Measurements from ENCODE around the gene ISG20L2.

The ISG20L2 gene

DNA sequence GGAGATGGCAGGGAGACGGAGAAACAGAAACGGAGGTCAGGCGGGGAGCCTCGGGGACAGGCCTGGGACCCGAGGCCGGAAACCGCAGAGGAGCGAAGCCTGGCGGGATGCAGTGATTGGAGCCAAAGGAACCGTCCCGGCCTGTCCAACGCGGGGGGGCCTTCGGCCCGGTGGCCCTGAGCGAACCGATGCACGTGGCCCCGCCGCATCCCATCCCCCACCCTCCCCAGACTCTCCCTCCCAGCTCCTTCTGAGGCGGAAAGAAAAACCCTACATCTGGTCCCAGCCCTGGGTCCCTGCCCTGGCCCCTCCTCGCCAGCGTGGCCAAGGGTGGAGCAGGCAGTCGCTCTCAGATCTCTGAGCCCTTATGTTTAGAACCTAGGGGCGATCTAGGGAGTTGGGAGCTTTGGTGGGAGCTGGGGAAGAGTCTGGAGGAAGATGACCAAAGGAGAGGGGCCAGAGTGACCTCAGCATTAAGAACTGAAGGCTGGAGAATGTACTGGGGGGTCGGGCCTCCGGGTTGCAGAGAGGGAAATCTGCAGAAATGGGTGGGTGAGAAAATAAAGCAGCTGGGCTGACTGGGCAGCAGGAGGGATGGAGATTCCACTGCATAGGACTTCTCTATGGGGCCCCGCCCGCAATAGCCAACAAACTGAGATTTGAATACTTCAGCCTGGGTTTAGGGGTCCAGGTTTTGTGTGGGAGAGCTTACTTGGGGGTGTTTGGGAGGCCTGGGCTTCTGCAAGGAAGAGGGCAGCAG is 21.7 kb downstream of the ISG20L2 start:
- no peak for DNase-seq (ENCODE audit: low read depth)

DNA sequence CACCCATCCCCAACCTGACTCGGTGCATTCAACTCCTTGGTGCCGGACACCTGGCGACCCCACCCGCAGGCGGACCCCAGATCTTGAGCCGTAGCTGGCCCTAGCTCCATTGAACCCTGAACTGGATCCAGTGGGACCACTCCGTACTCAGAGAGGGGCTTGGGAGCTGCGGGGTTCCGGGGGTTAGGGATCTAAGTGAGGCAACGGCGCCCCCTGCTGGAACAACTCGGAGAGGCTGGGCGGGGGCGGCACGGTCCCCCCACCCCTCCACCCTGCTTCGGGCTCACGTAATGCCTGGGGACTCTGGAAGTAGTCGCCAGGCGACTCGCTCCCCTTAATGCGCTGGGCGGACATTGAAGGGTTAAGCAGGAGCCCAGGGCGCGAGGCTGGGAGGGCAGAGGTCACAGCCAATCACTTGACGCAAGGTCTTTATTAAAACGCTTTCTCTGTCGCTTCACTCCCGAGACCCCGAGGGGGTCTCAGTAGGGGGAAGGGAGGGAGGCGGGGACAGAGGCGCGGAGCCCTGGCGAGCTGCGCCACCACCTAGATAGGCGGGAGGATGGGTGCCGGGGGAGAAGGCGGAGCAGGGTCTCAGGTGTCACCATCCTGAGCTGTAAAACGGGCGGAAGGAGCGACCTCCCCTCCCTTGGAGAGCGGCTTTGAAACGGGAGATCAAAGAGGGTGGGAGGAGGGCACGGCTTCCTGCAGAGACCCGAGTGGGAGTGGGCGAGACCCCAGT is 22.5 kb downstream of the ISG20L2 start:
- no peak for DNase-seq (ENCODE audit: low read depth)

DNA sequence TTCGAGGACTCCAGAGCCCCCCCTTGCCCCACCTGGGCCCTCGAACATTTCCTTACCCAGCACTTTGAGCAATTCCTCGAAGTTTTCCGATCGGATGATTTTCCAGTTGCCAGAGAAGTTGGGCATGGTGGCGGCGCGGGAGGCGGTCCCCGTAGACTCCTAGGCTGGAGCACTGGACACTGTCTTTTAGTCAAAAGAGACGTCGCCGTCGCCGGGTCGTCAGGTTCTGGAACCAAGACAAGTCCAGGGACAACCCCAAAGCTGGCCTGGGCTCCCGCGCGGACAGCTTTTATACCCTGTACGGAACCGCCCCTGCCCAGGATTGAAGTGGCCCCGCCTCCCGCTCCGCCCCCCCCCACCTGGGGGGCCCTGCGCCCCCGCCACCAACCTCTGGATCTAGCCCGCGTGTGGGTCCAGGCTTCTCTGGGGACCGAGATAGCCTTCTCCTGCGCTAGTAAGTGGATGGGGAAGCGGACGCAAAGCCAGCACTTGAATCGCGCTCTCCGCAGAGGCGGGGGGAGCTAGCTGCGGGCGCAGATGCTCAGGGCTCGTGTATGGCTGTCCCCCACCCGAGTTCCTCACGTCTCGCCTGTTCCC is 23.1 kb downstream of the ISG20L2 start, which contains the start of gene CRABP2:
Gene CRABP2 (minus strand): TSS at position 263 of the 597 bp plus-strand sequence. CDS start 137 bp downstream, at position 126.
- DNase-seq (ENCODE audit: low read depth) = no peak

DNA sequence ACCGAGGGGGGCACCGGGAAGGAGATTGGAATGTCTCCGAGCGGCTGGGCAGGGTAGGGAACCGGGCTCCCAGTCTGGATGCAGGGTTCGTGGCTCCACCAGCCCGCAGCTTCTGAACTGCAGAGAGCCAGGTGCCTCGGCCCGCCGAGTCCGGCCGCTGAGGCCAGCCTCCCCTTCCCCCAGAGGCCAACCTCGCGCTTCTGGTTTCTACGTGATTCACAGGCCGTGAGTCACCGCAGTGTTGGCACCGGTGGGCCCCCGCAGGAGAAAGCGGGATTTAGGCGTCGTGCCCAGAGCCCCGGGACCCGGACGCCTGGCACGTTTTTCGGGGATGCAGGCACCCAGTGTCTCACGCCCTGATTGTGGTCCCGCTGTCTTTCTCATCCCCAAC is 23.6 kb downstream of the ISG20L2 start:
- DNase-seq (ENCODE audit: low read depth) = no peak

DNA sequence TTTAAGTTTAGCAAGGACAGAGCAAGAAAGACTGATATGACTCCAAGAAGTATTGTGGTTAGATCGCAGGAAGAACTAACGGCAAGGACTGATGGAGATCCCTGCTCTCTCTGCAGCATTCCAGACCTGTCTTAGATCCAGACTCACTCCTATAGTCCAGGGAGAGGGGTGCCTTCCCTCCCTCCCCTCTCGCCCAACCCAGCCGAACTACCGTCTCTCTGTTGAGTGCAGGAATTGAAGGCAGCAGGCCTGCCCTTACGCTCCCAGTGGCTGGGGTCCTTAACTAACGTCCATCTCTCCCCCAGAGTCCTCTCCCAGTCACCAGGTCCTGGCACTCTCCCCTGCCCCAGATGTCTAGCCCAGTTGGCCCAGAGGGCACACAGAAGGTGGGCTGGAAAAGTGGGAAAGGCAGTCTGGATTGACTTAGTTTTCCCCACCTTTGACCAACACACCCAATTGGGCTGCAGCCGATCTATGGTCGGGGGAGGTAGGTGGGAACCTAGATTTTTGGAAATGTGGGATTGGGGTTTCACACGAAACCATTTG is 24.3 kb downstream of the ISG20L2 start:
- DNase-seq (ENCODE audit: low read depth) = no peak

DNA sequence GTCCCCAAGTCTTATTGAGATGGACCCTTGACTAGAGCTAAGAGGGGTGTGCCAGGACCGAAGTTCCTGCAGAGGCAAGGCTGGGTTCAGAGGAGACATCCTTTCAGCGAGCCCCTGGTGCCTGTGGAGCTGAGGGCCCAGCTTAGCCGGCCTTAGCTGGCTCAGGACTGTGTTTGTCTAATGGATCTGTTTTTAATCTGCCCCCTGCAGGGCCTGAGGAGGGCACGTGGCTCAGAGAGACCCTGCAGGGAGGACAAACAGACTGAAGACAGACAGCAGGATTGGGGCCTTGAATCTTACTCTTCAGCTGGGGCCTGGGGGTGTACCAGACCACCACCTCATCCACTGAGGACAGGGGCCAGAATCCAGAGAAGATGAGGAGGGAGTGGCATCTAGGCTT is 24.8 kb downstream of the ISG20L2 start:
- DNase-seq (ENCODE audit: low read depth) = no peak

DNA sequence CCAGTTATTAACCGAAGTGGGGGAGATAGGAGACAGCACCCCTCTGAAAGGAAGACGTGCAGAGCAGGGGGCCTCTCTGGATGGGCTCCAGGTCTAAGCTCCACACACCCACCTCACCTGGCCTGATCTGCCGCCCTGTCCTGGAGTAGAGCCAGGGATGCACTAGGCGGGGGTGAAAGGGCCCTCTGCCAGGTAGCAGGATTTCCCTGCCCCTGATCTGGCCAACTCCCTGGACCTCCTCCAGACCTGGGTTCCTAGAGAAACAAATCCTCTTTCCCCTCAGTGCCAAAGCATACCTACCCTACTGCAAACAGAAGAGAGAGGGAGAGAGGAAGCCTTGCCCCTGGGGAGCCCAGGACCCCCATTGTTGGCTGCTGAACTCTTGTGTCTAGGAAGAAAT is 25.2 kb downstream of the ISG20L2 start:
- DNase-seq (ENCODE audit: low read depth) = no peak

DNA sequence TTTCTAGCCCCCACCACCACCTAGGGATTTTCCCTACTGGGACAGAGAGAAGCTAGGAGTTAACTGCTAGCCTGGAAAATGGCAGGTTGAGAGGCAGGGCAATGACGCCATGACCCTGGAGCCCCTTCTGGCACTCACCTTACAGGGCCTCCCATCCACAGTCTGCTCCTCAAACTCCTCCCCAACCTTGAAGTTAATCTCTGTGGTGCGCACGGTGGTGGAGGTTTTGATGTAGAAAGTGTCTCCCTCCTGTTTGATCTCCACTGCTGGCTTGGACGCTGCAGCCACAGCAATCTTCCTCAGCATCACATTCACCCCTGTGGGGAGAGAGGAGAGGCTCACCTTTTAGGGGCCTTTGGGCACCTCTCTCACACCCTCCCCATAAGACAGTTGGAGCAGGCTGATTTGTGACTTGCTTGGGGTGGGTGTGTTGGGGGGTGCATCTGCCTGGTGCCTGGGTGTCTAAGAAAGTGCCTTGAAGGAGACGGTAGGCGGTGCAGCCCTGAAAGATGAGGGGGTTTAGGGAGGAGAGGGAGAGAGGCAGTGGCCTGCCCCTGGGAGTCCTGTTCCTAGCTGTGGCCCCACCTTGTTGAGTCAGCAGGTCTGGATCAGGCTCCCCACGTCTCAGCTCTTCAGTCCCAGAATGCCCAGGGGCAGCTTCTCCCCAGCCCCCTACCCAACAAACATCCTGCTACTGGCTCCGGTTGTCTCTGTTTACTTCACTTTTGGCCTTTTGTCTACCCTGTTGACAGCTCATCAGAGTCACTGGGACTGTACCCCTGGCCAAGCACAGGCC is 27.6 kb downstream of the ISG20L2 start:
- no peak for DNase-seq (ENCODE audit: low read depth)

DNA sequence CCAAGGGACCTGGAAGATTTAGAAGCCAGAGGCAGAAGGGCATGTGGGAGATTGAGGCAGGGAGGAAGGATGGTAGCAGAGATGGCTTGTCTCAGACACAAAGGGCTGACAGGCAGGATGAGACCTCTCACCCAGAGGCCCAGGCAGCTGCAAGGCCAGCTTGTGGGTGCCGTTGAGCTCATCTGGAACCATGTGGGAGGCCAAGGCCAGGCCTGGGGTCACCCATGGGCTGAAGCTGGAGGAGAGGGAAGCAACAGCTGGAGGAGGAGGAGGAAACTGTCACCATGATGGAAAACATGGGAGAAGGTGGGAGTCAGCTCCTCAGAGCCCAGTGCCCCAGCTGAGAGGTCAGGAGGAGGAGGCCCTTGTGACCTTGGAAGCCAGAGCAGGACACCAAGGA is 29.6 kb downstream of the ISG20L2 start:
- DNase-seq (ENCODE audit: low read depth) = no peak

DNA sequence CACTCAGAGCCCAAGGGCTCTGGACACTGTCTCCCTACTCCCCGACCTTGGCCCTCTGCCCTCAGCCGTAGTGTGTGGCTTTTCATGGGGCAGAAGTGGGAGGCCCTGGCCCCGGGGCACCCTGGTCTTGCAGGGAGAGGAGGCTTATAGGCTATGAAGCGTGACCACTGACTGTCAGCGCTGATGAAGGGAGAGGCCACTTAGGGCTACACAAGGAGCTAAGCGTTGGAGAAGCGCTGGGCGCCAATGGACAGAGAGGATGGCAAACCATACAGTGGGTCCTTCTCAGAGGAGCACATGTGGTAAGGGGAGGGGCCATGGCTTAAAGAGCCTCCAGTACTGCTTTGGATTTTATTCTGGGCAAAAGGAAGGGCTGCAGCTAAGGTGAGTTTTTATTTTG is 31.1 kb downstream of the ISG20L2 start:
- no peak for DNase-seq (ENCODE audit: low read depth)

DNA sequence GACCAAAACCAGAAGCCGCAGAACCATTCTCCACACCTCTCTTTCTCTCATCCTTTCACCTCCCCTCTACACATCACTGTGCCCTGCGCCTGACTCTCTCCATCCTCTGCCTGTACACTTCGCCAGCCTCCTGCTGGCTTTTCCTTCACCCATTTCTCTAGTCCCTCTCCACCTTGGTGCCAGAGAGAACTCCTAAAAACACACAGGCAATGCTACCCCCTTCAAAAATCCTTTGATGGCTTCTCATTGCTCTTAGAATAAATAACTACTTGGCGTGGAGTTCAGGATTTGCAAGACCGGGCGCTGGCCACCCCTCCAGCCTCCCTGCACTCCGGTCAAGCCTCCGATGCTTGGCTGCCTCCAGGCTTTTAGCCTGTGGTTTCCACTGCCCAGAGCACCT is 31.8 kb downstream of the ISG20L2 start:
- DNase-seq (ENCODE audit: low read depth) = no peak

DNA sequence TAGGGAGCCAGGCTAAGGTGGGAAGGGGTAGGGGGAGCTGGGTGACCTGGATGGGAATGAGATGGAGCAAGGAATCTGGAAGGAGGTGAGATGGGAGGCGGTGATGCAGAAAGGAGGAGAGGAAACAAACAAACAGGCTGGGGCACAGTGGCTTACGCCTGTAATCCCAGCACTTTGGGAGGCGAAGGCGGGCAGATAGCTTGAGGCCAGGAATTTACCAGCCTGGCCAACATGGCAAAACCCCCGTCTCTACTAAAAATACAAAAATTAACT is 33.9 kb downstream of the ISG20L2 start:
- DNase-seq (ENCODE audit: low read depth) = no peak

DNA sequence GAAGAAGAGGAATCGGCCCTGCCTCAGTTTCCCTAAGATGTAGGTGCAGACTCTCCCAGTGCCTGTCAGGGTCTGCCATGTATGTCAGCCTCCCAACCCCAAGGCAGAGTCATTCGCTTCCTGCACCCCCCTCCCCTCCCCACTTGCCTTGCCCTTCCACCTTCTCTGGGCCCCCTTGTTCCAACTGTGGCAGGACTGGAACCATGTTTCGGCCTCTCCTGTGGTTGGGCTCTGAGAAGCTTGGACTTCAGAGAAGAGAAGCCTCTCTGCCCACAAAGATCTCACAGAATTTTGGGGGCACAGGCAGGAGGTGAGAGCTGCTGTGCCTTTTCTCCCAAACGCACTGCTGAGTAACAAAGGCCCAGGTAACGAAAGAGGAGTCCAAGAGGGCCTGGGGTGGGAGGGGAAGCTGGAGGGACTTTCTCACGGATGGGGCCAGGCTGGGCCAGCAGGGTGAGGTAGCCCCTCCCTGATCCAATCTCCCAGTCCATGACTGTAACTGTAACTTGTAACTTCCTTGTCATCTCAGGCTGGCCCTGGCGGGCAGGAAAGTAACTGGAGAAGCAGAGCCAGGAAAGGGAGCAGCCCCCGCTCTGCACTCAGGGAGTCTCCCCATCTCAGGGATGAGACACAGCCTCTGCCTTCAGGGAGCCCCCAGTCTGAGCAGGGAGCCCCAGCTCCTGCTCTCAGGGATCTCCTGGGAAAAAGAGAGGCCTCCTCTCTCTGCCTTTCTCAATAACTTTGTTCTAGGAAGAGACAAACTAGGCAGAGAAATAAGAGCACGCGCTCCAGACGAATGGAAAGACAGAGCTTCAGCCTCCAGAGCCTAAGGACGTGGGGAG is 34.5 kb downstream of the ISG20L2 start:
- no peak for DNase-seq (ENCODE audit: low read depth)

DNA sequence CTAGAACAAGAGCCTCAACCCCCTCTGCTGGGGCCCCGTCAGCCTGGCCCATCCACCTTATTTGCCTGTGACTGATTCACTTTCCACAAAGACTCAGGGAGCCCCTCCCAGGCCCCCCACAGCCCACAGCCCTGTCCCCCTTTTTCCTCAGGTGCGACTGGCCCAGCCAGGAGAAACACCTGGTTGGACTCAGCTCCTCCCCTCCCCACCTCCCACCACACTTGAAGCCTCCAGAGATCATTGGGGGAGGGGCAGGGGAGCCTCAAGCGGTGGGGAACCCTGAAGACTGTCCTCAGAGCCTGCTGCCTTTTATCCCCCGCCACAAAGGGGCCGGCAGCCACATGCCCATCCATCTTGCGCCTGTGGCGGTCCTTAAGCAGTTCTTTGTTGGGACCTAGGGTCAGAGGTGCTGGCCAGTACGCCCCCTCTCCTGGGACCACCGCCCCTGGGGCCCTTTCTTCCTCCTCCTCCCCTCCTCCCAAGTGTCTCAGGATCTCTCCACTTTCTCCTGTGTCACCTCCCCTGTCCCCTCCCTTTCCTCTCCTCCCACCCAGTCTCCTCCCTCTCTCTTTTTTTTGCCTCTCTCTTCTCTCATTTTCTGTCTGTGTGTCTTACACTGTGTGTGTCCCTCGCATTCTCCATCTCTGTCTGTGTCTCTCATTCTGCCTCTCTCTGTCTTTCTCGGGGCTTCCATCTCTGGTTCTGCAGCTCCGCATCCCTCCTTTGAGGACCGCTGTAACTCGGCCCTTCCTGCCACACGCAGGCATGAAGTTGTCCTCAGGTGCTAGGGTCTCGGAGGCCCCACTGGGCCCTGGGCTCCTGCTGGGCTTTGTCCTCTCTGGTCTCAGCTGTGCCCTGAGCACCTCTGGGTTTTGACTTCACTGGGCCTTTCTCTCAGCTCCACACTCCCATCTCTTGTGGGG is 35.4 kb downstream of the ISG20L2 start:
- no peak for DNase-seq (ENCODE audit: low read depth)

DNA sequence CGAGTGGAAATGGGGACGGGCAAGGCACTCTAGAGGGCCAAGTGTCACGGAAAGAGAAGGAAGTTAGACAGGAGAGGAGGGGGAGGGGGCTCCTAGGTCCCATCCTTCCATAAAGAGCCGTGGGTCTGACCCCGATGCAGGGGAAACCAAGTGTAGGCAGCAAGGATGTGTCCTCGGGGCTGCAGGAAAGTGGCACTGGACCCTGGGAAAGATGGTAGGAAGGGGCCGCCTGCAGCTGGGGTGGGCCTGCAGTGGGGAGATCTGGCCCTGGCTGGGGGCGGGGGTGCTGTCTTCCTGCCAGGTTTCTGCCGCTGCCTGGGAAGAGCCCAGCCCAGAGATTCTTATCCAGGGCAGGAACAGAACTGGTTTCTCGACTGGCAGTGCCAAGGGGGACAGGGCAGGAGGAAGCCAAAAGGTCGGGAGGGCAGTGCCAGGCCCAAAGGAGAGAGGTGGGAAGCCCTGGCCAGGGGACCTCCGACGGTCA is 36.1 kb downstream of the ISG20L2 start:
- DNase-seq (ENCODE audit: low read depth) = no peak

DNA sequence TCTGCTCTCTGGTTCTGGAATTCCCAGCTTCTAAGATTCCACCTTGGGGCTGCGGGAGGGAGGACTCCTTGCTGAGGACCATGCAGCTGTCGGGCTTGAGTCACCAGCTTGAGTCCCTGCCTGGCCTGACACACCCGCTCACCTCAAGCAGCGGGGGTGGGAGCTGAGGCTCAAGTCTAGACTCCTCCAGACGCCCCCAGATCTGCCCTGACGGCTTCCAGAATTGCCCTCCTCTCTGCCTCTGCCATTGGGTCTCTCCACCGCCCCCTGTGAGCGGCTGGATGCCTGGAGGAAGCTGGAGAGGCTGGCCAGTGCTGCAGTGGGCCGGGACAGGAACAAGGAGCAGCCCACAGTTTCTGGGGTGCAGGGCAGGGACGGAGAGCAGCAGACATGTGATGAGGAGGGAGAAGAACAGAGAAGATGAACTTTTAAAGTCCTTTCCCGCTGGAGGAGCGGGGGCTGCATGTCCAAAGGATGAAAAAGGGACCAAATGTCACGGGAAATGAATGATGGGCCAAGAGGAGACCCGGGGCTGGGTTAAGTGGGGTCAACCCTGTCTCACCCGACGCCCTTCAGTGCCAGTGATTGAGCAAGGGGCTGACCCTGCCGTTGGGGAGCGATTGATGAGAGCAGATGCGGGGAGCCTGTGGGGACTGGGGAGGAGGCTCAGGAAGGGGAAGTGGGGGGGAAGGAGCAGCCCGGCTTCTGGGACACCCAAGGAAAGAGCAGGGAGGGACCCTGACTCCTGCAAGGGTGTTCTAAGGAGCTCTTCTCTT is 36.7 kb downstream of the ISG20L2 start:
- no peak for DNase-seq (ENCODE audit: low read depth)

DNA sequence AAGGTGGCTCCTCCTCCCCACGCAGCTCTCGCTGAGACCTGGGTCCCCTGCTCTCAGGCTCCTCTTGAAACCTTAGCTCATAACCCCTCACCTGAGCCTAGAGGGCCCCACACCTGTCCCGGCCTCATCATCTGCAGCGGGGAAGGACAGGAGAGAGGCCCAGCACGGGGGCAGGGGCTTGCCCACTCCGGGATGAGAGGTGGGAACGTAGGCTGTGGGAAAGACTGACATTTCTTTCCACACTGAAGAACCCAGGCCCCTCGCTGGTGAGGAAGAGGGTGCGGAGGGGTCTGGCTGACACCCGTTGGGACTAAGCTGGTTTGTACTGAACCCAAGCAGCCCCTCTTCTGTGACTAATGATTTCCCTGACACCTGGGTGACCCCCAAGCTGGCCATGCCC is 37.4 kb downstream of the ISG20L2 start:
- no peak for DNase-seq (ENCODE audit: low read depth)

DNA sequence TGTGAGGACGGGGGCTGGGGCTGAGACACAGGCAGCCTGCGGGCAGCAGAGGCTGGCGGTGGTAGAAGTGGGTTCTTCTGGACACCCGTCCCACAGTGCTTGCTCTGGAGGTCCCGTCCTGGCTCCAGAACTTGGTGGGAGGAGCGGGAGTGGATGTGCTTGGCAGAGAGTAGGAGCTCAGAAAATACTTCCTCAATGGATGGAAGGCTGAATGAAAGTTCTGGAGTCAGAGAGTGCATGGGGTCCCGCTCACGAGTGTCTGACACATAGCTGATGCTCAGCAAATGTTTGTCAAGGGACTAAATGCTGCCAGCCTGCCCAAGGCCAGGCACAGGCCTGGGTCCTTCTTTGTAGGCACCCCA is 37.9 kb downstream of the ISG20L2 start:
- DNase-seq (ENCODE audit: low read depth) = no peak

DNA sequence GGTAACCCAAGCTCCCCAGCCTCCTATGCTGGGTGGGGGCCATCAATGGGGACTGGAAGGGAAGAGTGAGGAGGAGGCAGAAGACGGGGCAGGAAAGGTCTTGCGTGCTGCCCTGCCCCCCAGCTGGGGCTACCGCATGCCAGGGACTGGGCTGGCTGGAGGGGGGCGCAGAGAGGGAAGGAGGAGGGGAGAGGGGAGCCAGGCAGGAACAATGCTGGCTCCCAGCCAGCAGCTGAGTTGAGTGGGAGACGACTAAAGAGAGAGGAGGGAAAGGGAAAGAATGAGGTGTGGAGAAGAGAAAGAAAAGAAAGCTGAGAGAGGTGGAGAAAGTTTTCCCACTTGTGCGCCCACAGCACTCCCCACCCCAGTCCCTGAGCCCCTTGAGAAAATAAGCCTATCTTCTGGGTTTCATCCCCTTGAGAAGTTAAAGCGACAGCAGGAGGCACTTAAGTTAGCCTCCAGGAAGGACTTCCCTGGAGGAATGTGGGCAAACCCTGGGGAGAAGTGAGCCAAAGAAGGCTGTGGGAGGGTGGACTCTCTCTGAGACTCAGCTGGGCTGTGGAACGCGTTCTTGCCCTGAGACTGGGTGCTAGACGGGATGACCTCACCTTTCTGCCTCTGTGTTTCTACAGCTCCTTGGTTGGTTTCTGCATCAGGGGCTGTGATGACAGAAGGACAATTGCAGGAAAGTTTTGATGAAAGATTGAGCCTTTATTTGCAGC is 38.5 kb downstream of the ISG20L2 start:
- no peak for DNase-seq (ENCODE audit: low read depth)

Data from GM04504 (cell line).